Measurements from ENCODE around the gene SLC7A8. TPM values are rescaled to one million over a fixed set of nuclear protein-coding genes. Genes with fewer than 3 reads are reported as not detected.

The SLC7A8 gene
- total RNA-seq, result 5.0 TPM

GRCh38 chr14:23183479-23183878 lies at the start of gene SLC7A8:
SLC7A8 (minus strand) TSS chr14:23183660; CDS start chr14:23182914, 746 bp downstream.

GRCh38 chr14:23118506-23119362 lies 64.7 kb downstream of the SLC7A8 start, which contains the start of gene CEBPE:
CEBPE (minus strand) TSS chr14:23119255; CDS start chr14:23119091, 164 bp downstream.

GRCh38 chr14:23104591-23105347 lies 78.7 kb downstream of the SLC7A8 start, which contains the start of gene CIROP:
CIROP (minus strand) TSS chr14:23104989; CDS start chr14:23104920, 69 bp downstream.

GRCh38 chr14:23095196-23096108 lies 88.0 kb downstream of the SLC7A8 start, which contains the start of gene C14orf119:
C14orf119 (plus strand) TSS chr14:23095505; CDS start chr14:23097659, 2,154 bp downstream.

GRCh38 chr14:23094666-23095195 lies 88.7 kb downstream of the SLC7A8 start, which contains the start of gene ACIN1:
ACIN1 (minus strand) TSS chr14:23095136; CDS start chr14:23095112, 24 bp downstream.

Small RNA genes within 50 kb of the gene (small RNA-seq; reads per million reads assigned to genes)
- not detected for gene AL049829.1 (ENCODE audit: low replicate concordance)
- not detected for gene RNU6-1138P (ENCODE audit: low replicate concordance)

Other genes starting within 250 kb of the SLC7A8 start
- 27.2 TPM for gene HAUS4, start 226.6 kb downstream of the SLC7A8 start, total RNA-seq
- gene AJUBA, start 201.1 kb downstream of the SLC7A8 start, total RNA-seq, result 4.7 TPM
- 6.3 TPM for gene C14orf93, start 173.5 kb downstream of the SLC7A8 start, total RNA-seq
- gene PSMB5, start 148.8 kb downstream of the SLC7A8 start, total RNA-seq, result 127 TPM
- not detected for gene PSMB11, start 141.4 kb downstream of the SLC7A8 start, total RNA-seq
- 22.5 TPM for gene CDH24, start 126.1 kb downstream of the SLC7A8 start, total RNA-seq
- 161 TPM for gene ACIN1, start 88.5 kb downstream of the SLC7A8 start, total RNA-seq
- 14.4 TPM for gene C14orf119, start 88.2 kb downstream of the SLC7A8 start, total RNA-seq
- not detected for gene CIROP, start 78.7 kb downstream of the SLC7A8 start, total RNA-seq
- gene CEBPE, start 64.4 kb downstream of the SLC7A8 start, total RNA-seq, result not detected
- not detected for gene RNF212B, start 54.3 kb upstream of the SLC7A8 start, total RNA-seq
- gene HOMEZ, start 102.5 kb upstream of the SLC7A8 start, total RNA-seq, result 4.1 TPM
- gene PPP1R3E, start 119.2 kb upstream of the SLC7A8 start, total RNA-seq, result 12.8 TPM
- 20.3 TPM for gene BCL2L2, start 123.2 kb upstream of the SLC7A8 start, total RNA-seq
- gene PABPN1, start 137.8 kb upstream of the SLC7A8 start, total RNA-seq, result 94.8 TPM
- 164 TPM for gene SLC22A17, start 169.2 kb upstream of the SLC7A8 start, total RNA-seq
- 24.1 TPM for gene EFS, start 181.5 kb upstream of the SLC7A8 start, total RNA-seq
- gene IL25, start 189.1 kb upstream of the SLC7A8 start, total RNA-seq, result not detected
- gene CMTM5, start 193.4 kb upstream of the SLC7A8 start, total RNA-seq, result 1.3 TPM
- not detected for gene MYH6, start 224.6 kb upstream of the SLC7A8 start, total RNA-seq